HL-60 (cell line): ENCODE data around the gene CXCL11.

Experiments
- DNase-seq, 2 experiments: peaks; one replicate each; pipeline ENCODE4 v3.0.0-alpha.2; 2010 to 2020; ENCODE audit warnings: low read depth in 1 of 2, low spot score in 1 of 2
- H3K27ac ChIP-seq: fragments of 250-450 bp; sonication (Bioruptor Pico); replicated peaks from 2 replicates; pipeline ENCODE4 v1.5.1; 2020; ENCODE audit warnings: mild to moderate bottlenecking, moderate library complexity
- H3K27me3 ChIP-seq: fragments of 250-450 bp; sonication (Bioruptor Pico); 2 replicates; pipeline ENCODE4 v1.5.1; 2021; ENCODE audit warnings: mild to moderate bottlenecking, moderate library complexity; ENCODE audit not compliant: insufficient read depth, poor library complexity, severe bottlenecking
- H3K4me3 ChIP-seq: replicated peaks from 2 replicates; pipeline ENCODE4 v1.5.1; 2011; ENCODE audit warnings: mild to moderate bottlenecking, control low read depth, low read length; ENCODE audit not compliant: insufficient read depth
- GABPA ChIP-seq: IDR thresholded peaks from 2 replicates; pipeline ENCODE4 v1.6.1; 2012; ENCODE audit warnings: low read depth
- POLR2AphosphoS5 ChIP-seq: IDR thresholded peaks from 2 replicates; pipeline ENCODE4 v1.6.1; 2012; ENCODE audit warnings: low read depth
- SPI1 ChIP-seq: IDR thresholded peaks from 2 replicates; pipeline ENCODE4 v1.6.1; 2012; ENCODE audit warnings: low read depth, mild to moderate bottlenecking, borderline replicate concordance
- long read RNA-seq: library from polyadenylated mRNA; unstranded; transcript quantifications from one replicate; pipeline ENCODE4 v2.0.0, GENCODE V29; 2020
- TF ChIP-seq, protein P1 (sequence below): IDR thresholded peaks from 2 replicates; pipeline ENCODE4 v1.6.1; 2012; ENCODE audit warnings: low read depth; ENCODE audit not compliant: insufficient replicate concordance
- TF ChIP-seq, protein P2 (sequence below): IDR thresholded peaks from one replicate; pipeline ENCODE4 v1.5.1; 2011; ENCODE audit warnings: low read length, control low read depth, inconsistent platforms; ENCODE audit not compliant: insufficient read depth

The CXCL11 gene
- long read RNA-seq, result 0 reads

DNA sequence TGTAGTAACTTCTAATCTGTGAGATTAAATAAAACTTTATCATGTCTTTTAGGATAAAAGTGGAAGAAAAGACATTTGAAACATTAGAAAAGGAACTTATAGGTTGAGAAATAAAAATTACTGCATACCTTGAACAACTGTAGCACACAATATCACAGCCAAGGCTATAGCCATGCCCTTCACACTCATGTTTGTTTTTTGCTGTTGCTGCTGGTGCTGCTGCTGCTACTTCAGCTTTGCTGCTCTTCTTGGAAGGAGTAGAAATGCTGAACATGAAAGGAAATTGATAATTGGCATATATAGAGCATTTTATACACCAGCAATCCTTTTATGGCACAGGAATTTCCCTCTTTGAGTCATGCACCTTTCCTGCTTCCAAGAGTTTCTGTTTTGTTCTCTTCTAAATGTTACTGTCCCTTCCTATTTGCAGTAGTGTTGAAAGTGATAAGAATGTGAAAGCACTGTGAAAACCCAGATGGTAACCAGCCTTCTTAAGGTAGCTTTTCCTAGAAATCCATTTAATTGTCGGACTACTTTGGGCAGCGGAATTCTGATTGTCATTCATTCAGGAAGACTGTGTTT is at the start of gene CXCL11:
Gene CXCL11, minus strand, starts transcription at position 272 of the 582 bp plus-strand sequence. Its CDS starts 83 bp downstream, at position 189.
- peak within 1 kb of the TSS; percentile 27 for H3K27ac ChIP-seq
- TF ChIP-seq, protein P1, sequence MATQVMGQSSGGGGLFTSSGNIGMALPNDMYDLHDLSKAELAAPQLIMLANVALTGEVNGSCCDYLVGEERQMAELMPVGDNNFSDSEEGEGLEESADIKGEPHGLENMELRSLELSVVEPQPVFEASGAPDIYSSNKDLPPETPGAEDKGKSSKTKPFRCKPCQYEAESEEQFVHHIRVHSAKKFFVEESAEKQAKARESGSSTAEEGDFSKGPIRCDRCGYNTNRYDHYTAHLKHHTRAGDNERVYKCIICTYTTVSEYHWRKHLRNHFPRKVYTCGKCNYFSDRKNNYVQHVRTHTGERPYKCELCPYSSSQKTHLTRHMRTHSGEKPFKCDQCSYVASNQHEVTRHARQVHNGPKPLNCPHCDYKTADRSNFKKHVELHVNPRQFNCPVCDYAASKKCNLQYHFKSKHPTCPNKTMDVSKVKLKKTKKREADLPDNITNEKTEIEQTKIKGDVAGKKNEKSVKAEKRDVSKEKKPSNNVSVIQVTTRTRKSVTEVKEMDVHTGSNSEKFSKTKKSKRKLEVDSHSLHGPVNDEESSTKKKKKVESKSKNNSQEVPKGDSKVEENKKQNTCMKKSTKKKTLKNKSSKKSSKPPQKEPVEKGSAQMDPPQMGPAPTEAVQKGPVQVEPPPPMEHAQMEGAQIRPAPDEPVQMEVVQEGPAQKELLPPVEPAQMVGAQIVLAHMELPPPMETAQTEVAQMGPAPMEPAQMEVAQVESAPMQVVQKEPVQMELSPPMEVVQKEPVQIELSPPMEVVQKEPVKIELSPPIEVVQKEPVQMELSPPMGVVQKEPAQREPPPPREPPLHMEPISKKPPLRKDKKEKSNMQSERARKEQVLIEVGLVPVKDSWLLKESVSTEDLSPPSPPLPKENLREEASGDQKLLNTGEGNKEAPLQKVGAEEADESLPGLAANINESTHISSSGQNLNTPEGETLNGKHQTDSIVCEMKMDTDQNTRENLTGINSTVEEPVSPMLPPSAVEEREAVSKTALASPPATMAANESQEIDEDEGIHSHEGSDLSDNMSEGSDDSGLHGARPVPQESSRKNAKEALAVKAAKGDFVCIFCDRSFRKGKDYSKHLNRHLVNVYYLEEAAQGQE, result no peak
- no peak for TF ChIP-seq POLR2AphosphoS5
- DNase-seq, result no peak
- no peaks in the 10 kb centered on the region for H3K27me3 ChIP-seq
- H3K4me3 ChIP-seq, result no peak within 1 kb of the TSS

DNA sequence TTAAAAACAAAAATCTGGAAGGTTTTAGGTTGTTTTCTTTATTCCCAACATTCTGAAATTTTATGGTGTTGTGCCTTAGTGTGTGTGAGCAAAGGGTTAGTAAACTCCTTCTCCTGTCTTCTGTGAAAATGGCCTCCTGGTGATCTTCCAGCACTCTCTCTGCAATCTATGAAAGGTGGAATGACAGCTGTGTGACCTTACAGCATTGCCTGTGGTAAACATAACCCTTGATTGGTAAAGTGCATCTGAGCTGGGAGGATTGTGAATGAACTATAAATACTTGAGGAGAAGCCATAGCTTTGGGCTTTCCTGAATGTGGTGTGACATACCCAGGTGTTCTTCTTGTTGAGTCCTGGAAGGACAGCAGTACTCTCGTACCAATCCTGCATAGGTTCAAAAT is 48.7 kb upstream of the CXCL11 start:
- DNase-seq, result no peak
- H3K27me3 ChIP-seq, result no peaks in the 10 kb centered on the region
- no peak for TF ChIP-seq POLR2AphosphoS5
- no peak for TF ChIP-seq SPI1
- TF ChIP-seq GABPA, result no peak
- TF ChIP-seq, protein P1, result no peak
- TF ChIP-seq, protein P2, sequence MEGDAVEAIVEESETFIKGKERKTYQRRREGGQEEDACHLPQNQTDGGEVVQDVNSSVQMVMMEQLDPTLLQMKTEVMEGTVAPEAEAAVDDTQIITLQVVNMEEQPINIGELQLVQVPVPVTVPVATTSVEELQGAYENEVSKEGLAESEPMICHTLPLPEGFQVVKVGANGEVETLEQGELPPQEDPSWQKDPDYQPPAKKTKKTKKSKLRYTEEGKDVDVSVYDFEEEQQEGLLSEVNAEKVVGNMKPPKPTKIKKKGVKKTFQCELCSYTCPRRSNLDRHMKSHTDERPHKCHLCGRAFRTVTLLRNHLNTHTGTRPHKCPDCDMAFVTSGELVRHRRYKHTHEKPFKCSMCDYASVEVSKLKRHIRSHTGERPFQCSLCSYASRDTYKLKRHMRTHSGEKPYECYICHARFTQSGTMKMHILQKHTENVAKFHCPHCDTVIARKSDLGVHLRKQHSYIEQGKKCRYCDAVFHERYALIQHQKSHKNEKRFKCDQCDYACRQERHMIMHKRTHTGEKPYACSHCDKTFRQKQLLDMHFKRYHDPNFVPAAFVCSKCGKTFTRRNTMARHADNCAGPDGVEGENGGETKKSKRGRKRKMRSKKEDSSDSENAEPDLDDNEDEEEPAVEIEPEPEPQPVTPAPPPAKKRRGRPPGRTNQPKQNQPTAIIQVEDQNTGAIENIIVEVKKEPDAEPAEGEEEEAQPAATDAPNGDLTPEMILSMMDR, result no peak
- no peak overlapping the region for H3K27ac ChIP-seq
- H3K4me3 ChIP-seq, result no peak overlapping the region

DNA sequence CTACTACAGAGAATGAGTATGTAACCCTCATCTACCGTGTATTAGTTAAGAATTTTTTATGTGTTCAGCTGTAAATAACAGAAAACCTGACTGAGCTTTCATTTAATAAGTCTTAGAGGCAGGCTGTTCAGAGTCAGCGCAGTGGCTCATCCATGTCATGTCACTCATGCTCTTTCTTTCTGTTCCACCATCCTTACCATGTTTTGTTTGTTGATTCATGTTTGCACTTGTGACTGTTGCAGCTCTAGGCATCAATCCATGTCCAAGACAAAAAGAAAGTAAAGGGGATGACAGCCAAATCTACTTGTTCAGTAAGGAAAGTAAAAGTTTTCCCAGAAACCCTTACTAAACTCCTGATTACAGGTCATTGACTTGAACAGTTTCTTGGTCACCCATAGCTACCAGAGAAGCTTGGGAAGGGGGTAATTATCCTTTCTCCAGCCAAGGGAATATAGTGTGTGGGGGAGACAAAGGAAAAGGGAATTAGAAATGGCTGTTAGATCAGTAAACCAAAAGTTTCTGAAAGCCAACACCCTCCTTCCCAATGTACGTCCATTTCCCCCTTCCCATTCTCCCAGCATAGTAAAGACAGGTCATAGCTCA is 47.6 kb upstream of the CXCL11 start:
- Histone ChIP-seq H3K27ac (no peak overlapping the region), H3K27me3 (no peaks in the 10 kb centered on the region), H3K4me3 (no peak overlapping the region)
- TF ChIP-seq, protein P1, result no peak
- TF ChIP-seq SPI1, result no peak
- TF ChIP-seq POLR2AphosphoS5, result no peak
- no peak for TF ChIP-seq GABPA
- TF ChIP-seq, protein P2, result no peak
- DNase-seq, result no peak
